ENCODE data around the gene SRGAP1. TPM values are rescaled to one million over a fixed set of nuclear protein-coding genes. Genes with fewer than 3 reads are reported as not detected.

Gene SRGAP1
- total RNA-seq, 2 experiments from 2014 or later = not detected

DNA sequence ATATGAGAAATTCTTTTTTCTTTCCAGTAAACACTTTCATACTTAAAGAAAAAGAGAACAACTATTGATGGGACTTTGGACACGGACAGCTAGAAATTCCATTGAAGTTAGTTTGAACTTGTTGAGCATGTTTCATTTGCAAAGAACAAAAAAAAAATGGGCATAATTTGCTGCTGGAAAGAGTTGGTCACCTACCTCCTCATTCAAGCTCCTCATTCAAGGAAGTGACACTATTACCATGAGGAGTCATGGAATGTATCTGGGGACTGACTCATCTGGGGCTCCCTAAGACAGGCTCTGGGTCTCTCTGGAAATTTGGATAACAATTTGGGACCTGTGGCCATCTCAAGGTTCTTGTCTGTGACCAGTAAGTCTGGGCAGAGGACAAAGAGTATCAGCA, 327.2 kb downstream of the SRGAP1 start:
- POLR2A ChIA-PET = no interaction called here
- CTCF ChIA-PET = no interaction called here
- Mint-ChIP-seq H3K36me3 (ENCODE audit: low read depth) (no peaks in the 10 kb centered on the region), H3K9me3 (ENCODE audit: insufficient read depth) (no peaks in the 10 kb centered on the region), H3K4me1 (ENCODE audit: low read depth) (no peaks in the 10 kb centered on the region), H3K27ac (no peak overlapping the region), H3K4me3 (no peak overlapping the region), H3K27me3 (ENCODE audit: low read depth) (no peaks in the 10 kb centered on the region)
- ATAC-seq (no peak), DNase-seq (no peak)

DNA sequence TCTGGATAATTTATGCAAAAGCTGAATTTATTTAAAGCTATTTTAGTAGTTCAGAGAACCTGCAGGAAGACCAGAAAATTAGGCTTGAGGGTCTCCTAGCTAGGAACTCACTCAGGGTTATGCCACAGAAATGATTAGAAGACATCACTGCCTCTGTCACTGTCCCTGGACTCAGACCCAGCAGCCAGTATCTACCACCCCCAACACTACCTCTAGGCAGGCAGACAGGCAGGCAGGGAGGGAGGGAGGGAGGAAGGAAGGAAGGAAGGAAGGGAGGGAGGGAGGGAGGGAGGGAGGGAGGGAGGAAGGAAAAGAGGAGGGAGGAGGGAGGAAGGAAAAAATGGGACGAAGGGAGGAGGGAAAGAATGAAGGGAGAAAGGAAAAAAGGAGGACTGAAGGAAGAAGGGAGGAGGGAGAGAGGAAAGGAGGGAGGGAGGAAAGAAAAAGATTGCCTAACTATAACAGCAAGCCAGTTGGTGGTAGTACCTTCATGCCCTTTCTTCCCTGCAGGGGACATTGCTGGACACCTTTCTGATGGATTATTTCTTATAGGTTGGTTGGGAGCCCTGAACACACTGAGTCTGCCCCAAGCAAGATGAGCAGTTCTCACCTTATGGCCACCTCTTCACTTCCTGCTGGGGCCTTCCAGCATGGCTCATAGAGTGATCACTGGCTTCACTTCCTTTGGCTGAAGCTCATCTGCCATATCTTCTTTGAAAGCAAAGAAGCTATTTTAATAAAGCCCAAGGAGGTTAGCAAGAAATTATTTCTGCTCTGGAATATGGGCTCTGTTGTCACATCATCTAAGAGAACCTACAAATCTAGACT, 327.9 kb downstream of the SRGAP1 start:
- ATAC-seq = no peak

DNA sequence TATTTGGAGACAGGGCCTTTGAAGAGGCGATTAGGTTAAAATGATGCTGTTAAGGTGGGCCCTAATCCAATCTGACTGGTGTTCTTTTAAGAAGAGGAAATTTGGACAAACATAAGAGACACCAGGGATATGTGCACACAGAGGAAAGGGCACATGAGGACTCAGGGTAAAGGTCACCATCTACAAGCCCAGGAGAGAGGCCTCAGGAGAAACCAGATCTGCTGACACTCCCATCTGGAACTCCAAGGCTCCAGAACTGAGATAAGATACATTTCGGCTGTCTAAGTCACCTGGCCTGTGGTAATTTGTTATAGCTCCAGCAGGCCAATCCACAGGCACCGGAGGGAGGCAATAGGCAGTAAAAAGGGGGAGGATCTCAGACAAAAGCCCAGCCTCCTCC, 329.0 kb downstream of the SRGAP1 start:
- Mint-ChIP-seq H3K36me3 (ENCODE audit: low read depth) (no peaks in the 10 kb centered on the region), H3K27me3 (ENCODE audit: low read depth) (no peaks in the 10 kb centered on the region), H3K9me3 (ENCODE audit: insufficient read depth) (no peaks in the 10 kb centered on the region), H3K4me1 (ENCODE audit: low read depth) (no peaks in the 10 kb centered on the region), H3K27ac (no peak overlapping the region), H3K4me3 (no peak overlapping the region)
- no peak for ATAC-seq
- POLR2A ChIA-PET = no interaction called here
- DNase-seq = no peak
- CTCF ChIA-PET = no interaction called here

More for the DNA sequence above, 327.9 kb downstream of the SRGAP1 start:
- H3K4me3 Mint-ChIP-seq = no peak overlapping the region
- ChIA-PET CTCF (no interaction called here), POLR2A (no interaction called here)
- no peak overlapping the region for H3K27ac Mint-ChIP-seq
- no peaks in the 10 kb centered on the region for H3K4me1 Mint-ChIP-seq (ENCODE audit: low read depth)
- DNase-seq = no peak
- no peaks in the 10 kb centered on the region for H3K9me3 Mint-ChIP-seq (ENCODE audit: insufficient read depth)
- H3K27me3 Mint-ChIP-seq (ENCODE audit: low read depth) = no peaks in the 10 kb centered on the region
- H3K36me3 Mint-ChIP-seq (ENCODE audit: low read depth) = no peaks in the 10 kb centered on the region

DNA sequence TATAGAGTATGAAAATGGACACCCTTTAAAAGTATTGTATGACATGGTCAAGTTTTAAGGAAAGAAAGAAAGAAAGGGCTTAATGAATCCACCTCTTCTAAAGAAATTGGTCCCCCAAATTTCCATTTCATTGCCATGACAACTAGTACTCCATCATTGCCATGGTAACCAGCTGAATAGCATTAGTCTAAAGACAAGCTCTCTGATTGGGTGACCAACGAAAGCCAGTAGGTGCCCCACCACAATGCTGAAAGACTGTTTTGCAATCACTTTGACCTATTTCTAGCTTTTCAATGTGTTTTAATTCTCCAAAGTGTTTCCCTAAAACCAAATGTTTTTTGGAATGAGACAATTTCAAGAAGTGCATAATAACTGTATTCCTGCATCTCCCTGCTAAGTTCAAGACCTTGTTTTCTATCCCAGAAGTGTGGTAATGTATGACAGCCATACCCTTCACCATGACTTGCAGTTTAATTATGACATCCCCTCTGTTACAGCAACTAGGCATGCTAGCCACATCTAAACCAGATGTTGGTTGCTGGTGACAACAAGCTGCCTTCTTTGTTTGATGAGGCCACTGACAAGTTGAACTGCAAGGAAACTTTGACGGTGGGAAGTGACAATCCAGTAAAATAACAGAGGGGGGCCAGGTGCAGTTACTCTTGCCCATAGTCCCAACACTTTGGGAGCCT, 330.9 kb downstream of the SRGAP1 start:
- ChIA-PET POLR2A (no interaction called here), CTCF (interaction anchor here (0.8 to 1.9 kb wide), 2 partner anchors 9 to 279 kb away, joined by 3 to 4 read pairs; no protein-coding TSS in a partner anchor)
- Mint-ChIP-seq H3K4me3 (no peak overlapping the region), H3K36me3 (ENCODE audit: low read depth) (no peaks in the 10 kb centered on the region), H3K27me3 (ENCODE audit: low read depth) (no peaks in the 10 kb centered on the region), H3K4me1 (ENCODE audit: low read depth) (no peaks in the 10 kb centered on the region), H3K9me3 (ENCODE audit: insufficient read depth) (no peaks in the 10 kb centered on the region), H3K27ac (no peak overlapping the region)
- no peak for ATAC-seq
- no peak for DNase-seq

DNA sequence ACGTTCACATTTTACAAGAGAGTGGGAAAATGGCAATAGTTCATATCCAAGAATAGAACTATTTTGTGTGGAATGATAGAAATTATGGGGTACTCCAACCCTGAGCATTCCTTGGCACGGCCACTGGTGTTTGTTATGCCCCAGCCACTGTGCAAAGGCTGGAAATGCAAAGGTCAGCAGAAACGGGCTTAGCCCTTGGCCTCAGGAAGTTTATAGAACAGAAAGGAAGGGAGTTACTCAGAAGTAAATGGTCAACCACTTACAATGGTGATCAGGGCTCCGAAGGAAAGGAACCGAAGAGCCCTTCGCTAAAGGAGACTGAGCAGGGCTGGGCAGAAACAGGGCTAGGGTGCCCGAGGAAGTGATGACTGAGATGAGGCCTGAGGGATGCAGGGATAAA, 332.5 kb downstream of the SRGAP1 start:
- Mint-ChIP-seq H3K27me3 (ENCODE audit: low read depth) (no peaks in the 10 kb centered on the region), H3K36me3 (ENCODE audit: low read depth) (no peaks in the 10 kb centered on the region), H3K4me3 (no peak overlapping the region), H3K27ac (no peak overlapping the region), H3K4me1 (ENCODE audit: low read depth) (no peaks in the 10 kb centered on the region), H3K9me3 (ENCODE audit: insufficient read depth) (no peaks in the 10 kb centered on the region)
- POLR2A ChIA-PET = no interaction called here
- ATAC-seq = no peak
- CTCF ChIA-PET = no interaction called here
- no peak for DNase-seq

DNA sequence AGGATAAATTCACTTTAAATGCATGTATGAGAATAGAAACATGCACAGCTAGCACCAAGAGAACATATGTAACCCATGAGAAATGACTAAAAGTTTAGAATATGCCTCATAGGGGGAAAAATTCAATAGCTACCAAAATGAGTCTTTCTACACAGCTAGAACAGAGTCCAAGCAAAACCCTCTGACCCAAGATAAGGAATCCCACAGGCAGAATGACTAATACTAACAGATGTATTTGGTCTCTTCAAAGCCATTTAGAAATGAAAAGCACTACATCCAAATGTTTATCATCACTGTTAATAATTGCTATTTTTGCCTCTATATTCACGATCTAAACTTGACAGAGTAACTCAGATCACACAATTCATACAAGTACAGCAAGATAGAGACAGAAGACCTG, 333.6 kb downstream of the SRGAP1 start:
- ChIA-PET CTCF (no interaction called here), POLR2A (no interaction called here)
- no peak for ATAC-seq
- DNase-seq = no peak
- Mint-ChIP-seq H3K27me3 (ENCODE audit: low read depth) (no peaks in the 10 kb centered on the region), H3K36me3 (ENCODE audit: low read depth) (no peaks in the 10 kb centered on the region), H3K9me3 (ENCODE audit: insufficient read depth) (no peaks in the 10 kb centered on the region), H3K4me1 (ENCODE audit: low read depth) (no peaks in the 10 kb centered on the region), H3K4me3 (no peak overlapping the region), H3K27ac (no peak overlapping the region)

DNA sequence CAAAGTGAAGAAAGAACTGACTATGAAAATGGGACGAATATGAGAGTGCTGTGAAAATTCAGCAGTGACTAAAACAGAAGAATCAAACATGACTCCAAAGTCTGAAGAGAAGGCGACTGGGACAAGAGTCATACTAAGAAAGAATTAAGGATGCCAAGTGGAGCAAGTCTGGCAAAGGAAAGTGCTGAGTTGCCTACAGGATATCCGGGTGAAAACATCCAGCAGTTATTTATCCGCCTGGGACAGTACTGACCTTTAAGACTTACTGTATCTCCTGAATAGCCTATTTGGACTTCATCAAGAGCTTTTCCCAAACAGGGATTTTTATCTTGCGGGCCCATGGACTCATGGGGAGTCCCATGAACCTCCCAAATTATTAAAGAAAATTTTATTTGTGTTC, 336.5 kb downstream of the SRGAP1 start:
- CTCF ChIA-PET = no interaction called here

DNA sequence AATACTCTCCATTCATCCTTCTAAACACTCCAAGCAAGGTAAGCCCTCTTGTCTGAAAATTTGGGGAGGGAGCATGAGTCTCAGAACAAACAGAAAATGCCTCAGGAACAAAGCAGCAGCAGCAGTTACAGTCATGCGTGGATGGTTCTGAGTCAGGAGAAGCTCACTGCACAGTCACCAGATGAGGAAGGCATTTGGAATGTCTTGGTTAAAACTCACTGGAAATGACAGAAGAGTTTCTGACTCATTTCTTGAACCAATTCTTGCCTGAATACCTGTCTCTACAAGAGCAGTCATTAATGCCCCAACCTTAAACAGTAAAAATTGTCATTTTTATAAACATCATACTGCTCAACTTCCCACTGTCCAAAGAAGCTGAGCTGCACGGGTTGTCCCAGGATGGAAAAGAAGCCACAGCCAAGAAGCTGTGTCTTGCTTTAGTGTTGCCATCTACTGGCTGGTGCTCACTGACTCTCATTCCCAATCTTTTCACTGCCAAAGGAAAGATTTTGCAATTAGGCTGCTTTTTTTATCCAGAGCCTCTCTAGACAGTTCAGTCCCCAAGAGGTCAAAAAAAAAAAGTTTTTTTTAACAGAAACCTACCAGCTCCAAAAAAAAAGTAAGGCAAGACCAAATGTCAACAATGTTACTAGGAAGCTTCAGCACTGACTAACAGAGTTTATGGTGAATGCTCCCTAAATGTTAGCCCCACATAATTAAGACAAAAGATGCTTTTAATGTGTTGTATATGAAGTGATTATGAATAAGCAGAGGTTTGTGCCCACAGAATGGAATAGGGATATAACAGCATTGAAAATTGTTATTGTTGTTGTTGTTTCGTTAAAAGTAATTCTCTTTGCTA, 337.2 kb downstream of the SRGAP1 start:
- no peak for DNase-seq
- Mint-ChIP-seq H3K36me3 (ENCODE audit: low read depth) (no peaks in the 10 kb centered on the region), H3K4me3 (no peak overlapping the region), H3K4me1 (ENCODE audit: low read depth) (no peaks in the 10 kb centered on the region), H3K27ac (no peak overlapping the region), H3K9me3 (ENCODE audit: insufficient read depth) (no peaks in the 10 kb centered on the region), H3K27me3 (ENCODE audit: low read depth) (no peaks in the 10 kb centered on the region)
- ATAC-seq = no peak
- ChIA-PET POLR2A (interaction anchor here (0.6 kb wide), 1 partner anchor 98 kb away, joined by 3 read pairs; no protein-coding TSS in a partner anchor), CTCF (interaction anchor here (0.6 kb wide), 1 partner anchor 40 kb away, joined by 3 read pairs; no protein-coding TSS in a partner anchor)

More for the DNA sequence above, 336.5 kb downstream of the SRGAP1 start:
- H3K4me1 Mint-ChIP-seq (ENCODE audit: low read depth) = no peaks in the 10 kb centered on the region
- H3K27me3 Mint-ChIP-seq (ENCODE audit: low read depth) = no peaks in the 10 kb centered on the region
- POLR2A ChIA-PET = no interaction called here
- H3K36me3 Mint-ChIP-seq (ENCODE audit: low read depth) = no peaks in the 10 kb centered on the region
- ATAC-seq = no peak
- no peaks in the 10 kb centered on the region for H3K9me3 Mint-ChIP-seq (ENCODE audit: insufficient read depth)
- no peak overlapping the region for H3K27ac Mint-ChIP-seq
- H3K4me3 Mint-ChIP-seq = no peak overlapping the region
- DNase-seq = no peak

DNA sequence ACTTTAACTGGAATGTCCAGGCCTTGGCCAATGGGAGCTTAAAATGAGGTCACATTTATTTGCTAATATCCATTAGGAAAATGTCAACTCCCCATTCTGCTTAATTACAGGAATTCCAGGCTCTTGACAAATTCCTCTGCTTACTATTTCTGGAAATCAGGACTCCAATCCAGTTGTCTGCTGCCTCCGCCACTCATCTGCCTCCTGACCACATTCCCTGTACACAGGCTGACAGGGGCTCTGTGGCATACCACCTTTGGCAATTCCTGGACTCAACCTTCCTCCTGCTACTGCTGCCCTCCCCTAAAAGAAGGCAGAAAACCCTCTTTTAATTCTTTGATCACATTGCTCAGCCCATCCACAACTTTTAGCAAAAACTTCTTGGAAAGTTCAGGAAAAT, 339.7 kb downstream of the SRGAP1 start:
- Mint-ChIP-seq H3K9me3 (ENCODE audit: insufficient read depth) (no peaks in the 10 kb centered on the region), H3K4me3 (no peak overlapping the region), H3K27me3 (ENCODE audit: low read depth) (no peaks in the 10 kb centered on the region), H3K27ac (no peak overlapping the region), H3K4me1 (ENCODE audit: low read depth) (no peaks in the 10 kb centered on the region), H3K36me3 (ENCODE audit: low read depth) (no peaks in the 10 kb centered on the region)
- POLR2A ChIA-PET = no interaction called here
- CTCF ChIA-PET = no interaction called here
- no peak for DNase-seq
- ATAC-seq = no peak

DNA sequence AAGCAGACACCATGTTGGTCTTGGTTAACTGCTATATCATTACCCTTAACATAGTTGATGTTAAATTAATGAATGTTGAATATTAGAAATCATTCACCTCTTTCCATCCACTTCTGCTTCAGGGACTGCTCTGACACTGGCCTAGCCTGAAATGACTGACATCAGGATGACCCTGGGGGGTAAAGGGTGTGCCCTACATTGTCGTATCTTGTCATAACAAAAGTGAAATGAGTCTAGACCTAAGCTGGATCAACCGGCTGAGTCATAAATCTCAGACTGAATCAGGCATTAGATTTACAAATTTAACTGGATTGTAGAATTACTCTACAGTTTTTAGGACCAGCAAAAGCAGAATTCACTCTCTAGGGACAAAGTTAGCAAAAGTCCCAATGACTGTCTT, 342.3 kb downstream of the SRGAP1 start:
- DNase-seq = no peak
- Mint-ChIP-seq H3K4me3 (no peak overlapping the region), H3K4me1 (ENCODE audit: low read depth) (no peaks in the 10 kb centered on the region), H3K9me3 (ENCODE audit: insufficient read depth) (no peaks in the 10 kb centered on the region), H3K36me3 (ENCODE audit: low read depth) (no peaks in the 10 kb centered on the region), H3K27me3 (ENCODE audit: low read depth) (no peaks in the 10 kb centered on the region), H3K27ac (no peak overlapping the region)
- ATAC-seq = no peak
- POLR2A ChIA-PET = no interaction called here
- CTCF ChIA-PET = no interaction called here

DNA sequence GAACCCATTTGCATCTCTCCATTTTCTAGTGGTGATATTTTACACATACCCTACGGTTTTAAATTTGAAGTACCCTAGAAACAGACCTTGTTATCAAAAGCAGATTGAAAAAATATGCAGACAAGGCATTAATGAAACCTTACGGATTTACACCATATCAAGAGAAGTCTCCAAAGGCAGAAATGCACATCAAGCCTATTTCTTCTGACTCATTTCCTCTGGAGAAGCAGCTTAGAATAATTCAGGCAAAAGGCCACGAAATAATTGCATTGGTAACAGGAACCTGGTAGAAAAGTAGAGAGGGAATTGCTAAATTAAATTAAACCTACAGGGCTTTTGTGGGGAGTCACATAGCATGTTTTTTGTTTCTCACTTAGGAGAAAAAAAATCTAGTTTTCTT, 342.9 kb downstream of the SRGAP1 start:
- no peaks in the 10 kb centered on the region for H3K27me3 Mint-ChIP-seq (ENCODE audit: low read depth)
- ChIA-PET POLR2A (no interaction called here), CTCF (no interaction called here)
- peaks cover 1% of the 10 kb centered on the region for H3K36me3 Mint-ChIP-seq (ENCODE audit: low read depth)
- H3K4me1 Mint-ChIP-seq (ENCODE audit: low read depth) = no peaks in the 10 kb centered on the region
- no peak overlapping the region for H3K27ac Mint-ChIP-seq
- H3K4me3 Mint-ChIP-seq = no peak overlapping the region
- DNase-seq = no peak
- no peak for ATAC-seq
- no peaks in the 10 kb centered on the region for H3K9me3 Mint-ChIP-seq (ENCODE audit: insufficient read depth)

DNA sequence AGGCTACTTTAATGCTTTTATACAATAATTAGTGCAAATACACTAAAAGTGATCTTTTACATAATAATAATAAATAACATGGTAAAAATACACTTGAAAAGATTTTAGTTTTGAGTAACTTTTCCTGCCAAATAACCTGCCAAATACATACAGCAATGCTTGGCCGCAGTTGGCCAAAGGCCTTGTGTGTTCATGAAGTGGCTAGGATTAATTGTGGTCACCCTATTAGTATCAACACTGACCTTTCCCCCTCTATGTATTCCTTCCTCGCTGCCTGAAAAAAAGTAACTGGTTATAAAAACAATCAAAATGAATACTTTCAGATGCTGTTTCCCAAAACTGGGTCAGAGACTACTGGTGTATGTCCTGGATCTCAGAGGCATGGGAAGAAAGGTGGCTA, 343.3 kb downstream of the SRGAP1 start:
- Mint-ChIP-seq H3K9me3 (ENCODE audit: insufficient read depth) (no peaks in the 10 kb centered on the region), H3K4me3 (no peak overlapping the region), H3K27ac (no peak overlapping the region), H3K27me3 (ENCODE audit: low read depth) (no peaks in the 10 kb centered on the region), H3K36me3 (ENCODE audit: low read depth) (peaks cover 6% of the 10 kb centered on the region), H3K4me1 (ENCODE audit: low read depth) (peaks cover 3% of the 10 kb centered on the region)
- ATAC-seq = no peak
- DNase-seq = no peak
- CTCF ChIA-PET = no interaction called here
- POLR2A ChIA-PET = no interaction called here
